Measurements from ENCODE around the gene PKP3.
"Not testable (repeated sequence)": the region's sequence is repeated elsewhere in the genome, so short reads cannot be mapped to it uniquely, and the experiment has no call there.

PKP3 gene

DNA sequence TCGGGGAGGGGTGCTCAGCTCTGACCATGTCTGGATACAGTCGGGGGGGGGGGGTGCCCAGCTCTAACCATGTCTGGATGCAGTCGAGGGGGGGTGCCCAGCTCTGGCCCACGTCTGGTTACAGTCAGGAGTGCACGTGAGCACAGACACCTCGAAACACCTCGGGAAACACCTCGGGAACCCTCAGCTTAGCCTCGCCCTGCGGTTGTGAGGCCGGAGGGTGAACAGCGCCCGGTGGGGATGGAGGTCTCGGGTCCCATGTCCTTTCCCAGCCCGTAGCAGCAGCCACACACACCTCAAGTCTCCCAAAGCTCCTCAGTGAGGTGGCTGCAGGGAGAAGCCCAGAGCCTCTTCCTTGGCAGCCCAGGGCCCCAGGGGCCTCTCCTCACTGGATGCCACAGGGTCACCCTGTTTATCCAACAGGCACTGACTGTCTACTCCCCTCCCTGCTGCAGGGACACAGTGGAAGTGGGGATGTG lies 18.7 kb downstream of the PKP3 start:
- DNase-seq (ENCODE audit: low read depth in 2 of 2) = no peak

DNA sequence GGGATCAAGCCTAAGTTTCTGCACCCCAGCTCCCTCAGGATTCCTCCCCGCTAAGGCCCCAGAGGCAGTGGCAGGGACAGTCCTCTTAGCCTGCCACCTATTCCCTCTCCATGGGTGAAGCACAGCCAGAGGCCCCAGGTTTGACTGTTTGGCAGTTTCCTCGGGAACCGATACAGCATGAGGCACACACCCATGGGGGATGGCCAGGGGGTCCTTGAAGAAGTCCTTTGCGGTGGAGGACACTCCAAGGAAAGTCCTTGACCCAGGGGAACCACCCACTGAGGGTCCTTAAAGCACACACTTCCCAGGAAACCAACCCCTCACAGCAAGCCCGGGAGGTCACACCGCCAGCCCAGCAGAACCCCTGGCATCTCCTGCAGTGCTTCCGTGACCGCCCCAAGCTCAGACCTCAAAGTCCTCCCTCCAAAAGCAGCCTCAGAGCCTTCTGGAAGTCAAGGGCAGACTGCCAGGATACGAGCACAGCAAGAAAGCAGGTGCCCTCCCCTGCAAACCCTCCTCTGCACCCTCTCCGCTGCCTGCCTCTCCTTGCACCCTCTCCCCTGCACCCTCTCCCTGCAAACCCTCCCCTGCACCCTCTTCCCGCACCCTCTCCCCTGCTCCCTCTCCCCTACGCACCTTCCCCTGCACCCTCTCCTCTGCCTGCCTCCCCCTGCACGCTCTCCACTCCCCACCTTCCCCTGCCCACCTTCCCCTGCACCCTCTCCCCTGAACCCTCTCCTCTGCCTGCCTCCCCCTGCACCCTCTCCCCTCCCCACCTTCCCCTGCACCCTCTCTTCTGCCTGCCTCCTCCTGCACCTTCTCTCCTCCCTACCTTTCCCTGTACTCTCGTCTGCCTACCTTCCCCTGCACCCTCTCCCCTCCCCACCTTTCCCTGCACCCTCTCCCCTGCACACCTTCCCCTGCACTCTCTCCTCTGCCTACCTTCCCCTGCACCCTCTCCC lies 19.4 kb downstream of the PKP3 start:
- DNase-seq (ENCODE audit: low read depth in 2 of 2) = no peak

DNA sequence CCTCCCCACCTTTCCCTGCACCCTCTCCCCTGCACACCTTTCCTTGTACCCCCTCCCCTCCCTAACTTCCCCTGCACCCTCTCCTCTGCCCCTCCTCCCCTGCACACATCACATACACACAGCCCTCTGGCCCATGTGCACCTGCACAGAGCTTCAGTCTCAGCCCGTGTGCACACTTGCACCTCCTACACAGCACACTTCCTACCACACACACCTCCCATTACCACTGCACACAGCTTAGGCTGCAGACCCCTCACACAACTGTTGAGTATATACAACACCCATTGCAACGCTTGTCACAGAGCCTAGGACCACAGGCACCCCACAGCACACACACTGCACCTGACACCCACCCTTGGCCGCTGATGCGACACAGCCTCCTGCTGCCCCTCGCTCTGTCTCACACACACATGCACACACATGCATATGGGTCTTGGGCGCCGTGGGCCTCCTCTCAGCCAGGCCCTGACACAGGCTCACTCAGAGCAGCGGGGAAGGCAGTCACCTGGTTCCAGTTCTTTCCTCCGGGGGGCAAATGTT lies 20.4 kb downstream of the PKP3 start:
- no peak for DNase-seq (ENCODE audit: low read depth in 2 of 2)

DNA sequence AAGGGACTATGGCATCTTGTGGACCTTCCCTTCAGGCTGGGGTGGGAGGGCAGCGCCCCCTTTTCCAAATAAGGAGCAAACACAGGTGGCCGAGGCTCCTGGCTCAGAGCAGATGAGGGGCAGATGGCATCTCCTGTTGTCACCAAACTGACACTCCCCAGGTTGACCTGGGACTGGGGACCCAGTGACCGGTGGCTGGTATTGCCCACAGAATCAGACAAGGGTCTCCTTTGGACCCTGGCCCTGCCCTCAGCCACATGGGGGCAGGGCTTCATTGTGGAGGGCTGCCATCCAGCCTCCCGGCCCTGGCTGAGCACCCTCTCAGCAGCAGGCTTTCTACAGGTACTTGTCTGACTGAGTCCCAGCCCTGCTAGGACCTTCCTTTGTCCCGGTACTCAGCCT lies 21.6 kb downstream of the PKP3 start:
- DNase-seq (ENCODE audit: low read depth in 2 of 2) = no peak

DNA sequence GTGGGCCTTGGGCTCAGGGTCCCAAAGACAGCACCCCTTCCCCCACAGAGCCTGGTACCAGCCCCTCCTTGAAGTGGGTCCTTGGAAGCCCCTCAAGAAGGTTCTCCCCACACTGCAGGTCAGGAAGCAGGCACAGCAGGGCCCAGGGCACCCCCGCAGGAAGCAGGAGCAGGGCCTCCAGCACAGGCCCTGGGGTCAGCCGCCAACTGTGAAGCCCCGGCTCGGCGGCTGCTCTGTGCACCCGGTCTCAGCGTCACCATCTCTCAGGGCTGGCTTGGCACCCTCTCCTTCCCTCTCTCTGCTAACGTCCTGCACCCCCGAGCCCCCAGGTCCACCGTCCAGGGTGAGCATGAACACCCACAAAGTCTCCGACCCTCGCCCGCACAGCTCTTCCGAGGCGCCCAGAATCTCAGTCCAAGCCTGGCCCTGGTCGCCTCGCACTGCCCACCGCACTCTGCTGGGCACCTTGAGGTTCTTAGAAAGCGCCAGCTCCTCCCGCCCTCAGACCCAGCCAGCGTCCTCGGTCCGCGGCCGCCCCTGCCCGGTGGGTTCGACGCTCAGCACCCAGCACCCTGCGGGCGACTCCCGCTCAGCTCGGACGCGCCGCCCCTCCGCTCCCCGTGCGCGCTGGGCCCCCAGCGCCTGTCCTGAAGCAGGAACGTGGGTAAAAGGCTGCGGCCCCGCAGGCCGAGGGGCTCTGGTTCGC lies 22.2 kb downstream of the PKP3 start:
- DNase-seq (ENCODE audit: low read depth in 2 of 2) = no peak

DNA sequence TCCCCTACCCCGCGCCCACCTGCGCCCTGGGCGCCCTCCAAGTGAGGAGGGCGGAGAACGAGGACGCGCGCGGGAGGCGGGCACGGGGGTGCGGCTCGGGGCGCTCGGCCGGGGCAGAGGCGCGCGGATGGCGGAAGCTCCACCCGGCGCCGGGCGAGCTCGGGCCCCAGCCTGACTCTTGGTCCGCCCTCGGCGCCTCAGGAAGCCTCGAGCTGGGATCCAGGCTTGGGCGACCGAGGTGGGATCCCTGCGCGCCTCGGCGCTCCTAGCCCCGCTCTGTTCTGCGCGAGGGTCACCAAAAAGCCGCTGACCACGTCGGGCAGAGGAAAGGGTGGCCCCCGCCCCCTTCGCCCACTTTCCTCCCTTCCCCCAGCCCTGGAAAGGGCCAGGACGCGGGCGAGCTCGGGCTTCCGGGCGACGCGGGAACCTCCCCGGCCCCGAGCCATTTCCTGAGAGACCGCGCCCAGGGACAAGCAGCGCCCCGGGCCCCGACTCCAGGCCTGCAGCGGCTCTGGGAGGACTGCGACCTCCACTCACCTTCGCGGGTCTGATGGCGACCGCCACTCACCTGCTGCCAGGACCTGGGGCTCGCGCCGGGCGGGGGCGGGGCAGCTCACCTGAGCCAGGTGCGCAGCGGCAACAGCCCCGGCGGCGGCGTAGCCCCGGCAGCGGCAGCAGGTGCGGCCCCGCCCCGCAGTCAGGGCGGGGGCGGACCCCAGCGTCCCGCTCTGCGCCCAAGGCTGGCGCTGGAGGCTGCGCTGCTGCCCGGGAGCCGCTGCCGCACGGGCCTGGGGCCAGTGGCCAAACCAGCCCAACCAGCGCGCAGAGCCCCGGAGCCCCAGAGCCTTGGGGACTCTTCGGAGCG lies 23.0 kb downstream of the PKP3 start:
- DNase-seq (ENCODE audit: low read depth in 2 of 2) = peak in 1 of 2 donors; percentile 53

DNA sequence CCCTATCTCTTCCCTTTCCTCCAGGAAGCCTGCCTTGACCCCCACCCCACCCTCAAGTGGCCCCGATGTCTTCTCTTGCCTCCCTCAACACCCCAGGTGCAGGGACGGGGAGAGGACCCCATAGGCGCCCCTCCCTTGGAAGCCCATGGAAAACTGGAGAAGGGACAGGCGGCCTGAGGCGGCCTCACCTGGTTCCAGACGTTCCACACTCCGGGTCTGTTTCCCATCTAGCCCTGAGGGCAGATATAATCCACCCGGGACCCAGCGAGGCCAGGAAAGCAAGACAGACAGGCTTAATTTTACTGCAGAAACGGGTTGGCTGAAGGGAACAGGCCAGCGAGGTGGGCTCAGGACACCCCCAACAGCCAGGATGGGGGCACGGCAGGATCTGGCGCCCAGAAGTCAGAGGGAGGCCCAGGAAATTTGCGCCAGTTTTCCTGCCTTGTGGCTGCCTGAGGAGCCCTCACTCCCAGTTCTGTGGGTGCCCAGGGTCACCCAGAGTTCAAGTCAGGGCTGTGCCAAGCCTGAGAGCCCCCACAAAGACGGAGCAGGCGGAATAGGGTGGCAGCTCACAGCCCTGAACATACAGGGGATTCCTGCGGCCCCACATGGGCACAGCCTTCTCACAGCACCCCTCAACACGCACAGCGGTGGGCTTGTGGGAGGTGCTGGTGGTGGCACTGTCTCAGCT lies 23.8 kb downstream of the PKP3 start:
- DNase-seq (ENCODE audit: low read depth in 2 of 2) = no peak

DNA sequence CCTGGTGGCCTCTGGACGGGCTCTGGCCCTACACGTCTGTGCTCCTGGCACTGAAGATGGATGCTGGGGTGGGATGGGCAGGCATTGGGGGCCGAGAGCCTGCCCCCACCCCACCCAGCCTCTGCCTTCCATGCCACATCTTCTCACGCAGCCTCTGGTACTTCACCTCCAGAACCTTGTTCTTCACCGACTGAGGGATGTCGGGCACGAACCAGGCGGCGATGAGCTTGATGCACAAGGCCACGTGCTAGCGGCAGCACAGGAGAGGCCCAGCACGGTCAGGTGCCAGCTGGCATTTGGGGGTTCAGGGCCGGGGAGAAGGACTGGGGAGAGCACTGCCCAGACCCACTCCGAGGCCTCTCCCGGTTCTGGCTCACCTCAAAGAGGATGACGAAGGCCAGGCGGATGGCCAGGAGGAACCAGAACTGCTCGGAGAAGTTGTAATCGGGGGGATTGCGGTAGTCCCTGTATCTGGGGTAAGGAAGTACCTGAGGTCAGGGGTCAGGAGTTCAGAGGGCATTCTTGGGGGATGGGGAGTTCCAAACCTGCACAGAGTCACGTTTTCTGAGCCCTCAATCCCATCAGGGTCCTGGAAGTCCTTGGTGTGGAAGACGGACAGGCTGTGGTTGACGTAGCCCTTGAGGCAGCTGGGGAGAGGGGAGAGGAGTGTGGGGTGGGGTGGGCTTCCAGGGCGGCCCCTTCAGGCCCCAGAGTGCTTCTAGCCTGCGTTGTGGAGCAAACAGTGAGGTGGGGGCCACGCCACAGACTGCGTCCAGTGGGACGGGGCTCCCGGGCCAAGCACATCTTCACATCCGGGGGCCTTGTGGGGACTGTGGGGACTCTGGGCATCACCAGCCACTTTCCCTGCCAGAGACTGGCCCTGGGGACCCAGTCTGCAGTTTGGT lies 24.6 kb downstream of the PKP3 start:
- DNase-seq (ENCODE audit: low read depth in 2 of 2) = no peak

DNA sequence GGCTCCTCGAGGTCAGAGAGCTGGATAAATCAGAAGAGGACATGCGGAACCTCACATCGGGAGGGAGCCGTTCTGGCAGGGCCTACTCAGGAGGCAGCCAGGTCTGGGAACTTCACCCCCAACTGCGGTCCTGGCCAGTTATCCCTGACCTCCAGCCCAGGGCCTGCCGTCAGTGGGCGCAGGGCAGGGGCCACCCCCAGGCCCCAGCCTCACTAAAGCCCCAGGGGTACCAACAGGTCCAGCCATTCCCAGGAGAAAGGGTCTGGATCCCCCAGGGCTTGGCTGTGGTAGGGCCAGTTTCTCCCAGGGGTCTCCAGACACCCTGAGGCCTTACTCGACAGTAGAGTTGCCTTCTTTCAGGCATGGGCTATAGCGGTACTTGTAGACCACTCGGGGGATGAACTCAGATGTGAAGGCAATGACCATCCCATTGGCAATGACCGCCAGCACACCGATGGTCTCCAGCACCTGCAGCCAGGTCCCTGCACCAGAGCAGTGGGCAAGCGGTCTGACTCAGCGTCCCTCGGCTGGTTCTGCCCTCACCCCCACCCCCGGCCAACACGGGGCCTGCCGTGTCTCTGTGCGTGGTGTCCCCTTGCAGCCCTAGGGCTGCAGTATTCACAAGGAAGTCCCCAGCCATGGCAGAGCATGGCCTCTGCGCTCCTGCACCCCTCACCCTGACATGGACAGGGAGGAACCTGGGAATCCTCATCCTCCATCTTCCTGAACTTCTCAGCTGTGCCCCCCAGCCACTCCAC lies 25.4 kb downstream of the PKP3 start:
- DNase-seq (ENCODE audit: low read depth in 2 of 2) = no peak

DNA sequence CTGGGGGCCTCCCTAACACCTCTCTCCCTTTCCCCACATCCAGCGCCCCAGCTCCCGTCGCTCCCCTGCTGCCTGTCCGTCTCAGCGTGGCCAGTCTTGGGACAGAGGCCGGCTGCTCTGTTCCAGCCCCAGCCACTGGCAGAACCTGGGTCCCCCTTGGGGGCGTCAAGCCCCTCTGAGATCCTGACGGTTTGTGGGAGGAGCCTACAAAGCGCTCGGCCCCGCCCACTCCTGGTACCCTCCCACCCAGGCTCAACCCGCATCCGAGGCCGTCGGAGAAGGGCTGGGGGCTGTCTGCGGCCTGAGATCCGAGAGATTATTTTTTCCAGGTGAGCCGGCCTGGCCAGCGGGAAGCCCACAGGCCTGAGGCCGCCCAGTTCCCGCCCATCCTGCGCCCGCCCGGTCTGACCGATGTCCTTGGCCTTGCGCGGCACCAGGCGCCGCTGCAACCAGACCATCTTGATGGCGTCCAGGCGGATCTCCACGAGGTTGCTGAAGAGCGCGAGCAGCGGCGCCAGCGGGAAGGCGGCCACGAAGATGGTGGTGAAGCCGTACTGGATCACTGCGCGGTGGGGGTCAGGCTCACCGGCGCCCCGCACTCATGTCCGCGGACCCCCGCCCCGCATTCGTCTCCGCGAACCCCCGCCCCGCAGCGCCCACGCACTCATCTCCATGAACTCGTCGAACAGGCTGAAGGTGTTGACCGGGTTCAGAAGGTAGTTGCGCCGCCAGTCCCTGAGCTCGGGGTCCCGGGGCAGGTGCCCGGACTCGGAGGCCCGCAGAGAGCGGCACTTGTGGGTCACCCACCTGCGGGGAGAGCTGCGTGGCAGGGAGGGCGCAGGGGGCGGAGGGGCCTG lies 26.3 kb downstream of the PKP3 start:
- DNase-seq (ENCODE audit: low read depth in 2 of 2) = no peak

DNA sequence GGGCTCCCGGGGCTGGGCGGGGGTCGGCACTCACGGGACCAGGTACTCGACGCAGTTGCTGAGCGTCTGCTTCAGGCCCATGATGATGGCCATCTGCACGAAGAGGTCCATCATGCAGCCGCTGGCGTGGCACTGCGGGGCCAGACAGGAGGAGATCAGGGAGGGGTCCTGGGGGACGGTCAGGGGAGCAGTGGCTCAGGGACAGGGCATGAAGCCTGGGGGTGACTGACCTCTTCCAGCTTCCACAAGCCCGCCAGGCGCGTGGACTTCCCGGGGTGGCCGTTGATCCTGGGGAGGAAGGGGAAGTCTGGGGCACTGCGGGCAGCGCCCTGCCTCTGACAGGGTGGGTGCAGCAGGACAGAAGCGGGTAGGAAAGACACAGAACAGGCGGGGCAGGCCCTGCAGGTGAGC lies 26.9 kb downstream of the PKP3 start:
- no peak for DNase-seq (ENCODE audit: low read depth in 2 of 2)

DNA sequence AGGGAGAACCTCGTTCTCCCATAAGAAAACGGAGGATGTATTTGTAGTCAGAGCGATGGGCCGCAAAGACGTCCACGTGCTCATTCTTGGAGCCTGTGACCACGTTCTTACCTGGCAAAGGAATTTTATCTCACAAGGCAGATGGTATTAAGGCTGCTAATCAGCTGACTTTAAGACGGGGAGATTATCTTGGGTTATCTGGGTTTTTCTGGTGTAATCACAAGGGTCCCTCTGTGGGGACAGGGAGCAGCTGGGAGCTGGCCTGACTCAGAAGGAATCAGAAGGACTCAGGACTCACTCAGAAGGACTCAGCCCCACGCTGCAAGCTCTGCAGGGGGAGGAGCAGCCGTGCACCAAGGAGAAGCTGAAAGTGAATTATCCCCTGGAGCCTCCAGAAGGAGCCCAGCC lies 28.2 kb downstream of the PKP3 start:
- no peak for DNase-seq (ENCODE audit: low read depth in 2 of 2)

DNA sequence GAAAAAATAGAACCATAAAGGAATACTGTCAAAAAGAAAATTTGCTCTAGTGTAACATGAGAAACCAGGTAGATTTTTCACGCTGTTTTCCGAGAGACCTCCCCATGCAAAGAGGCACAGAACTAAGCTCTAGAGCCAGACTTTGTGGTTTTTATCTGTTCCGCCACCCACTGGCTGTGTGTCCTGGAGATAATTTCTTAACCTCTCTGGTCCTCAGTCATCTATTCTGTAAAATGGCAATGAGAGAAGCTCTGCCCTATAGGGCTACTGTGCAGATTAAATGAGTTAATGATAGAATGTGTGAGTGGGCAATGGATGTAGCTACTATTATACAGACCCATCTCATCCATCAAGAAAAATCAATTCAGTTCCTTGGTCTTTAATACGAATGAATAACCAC lies 30.2 kb downstream of the PKP3 start:
- DNase-seq (ENCODE audit: low read depth in 2 of 2) = no peak

DNA sequence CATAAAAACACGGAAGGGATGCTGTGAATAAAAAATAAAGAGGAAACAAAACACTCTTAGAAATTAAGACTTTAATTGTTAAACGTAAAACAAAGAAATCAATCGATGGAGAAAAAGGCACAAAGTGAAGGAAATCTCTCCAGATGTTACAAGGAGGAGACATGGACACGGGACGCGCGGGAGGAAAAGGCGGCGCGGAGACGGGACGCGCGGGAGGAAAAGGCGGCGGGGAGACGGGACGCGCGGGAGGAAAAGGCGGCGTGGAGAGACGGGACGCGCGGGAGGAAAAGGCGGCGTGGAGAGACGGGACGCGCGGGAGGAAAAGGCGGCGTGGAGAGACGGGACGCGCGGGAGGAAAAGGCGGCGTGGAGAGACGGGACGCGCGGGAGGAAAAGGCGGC lies 30.8 kb downstream of the PKP3 start:
- not testable (repeated sequence) for DNase-seq (ENCODE audit: low read depth in 2 of 2)

DNA sequence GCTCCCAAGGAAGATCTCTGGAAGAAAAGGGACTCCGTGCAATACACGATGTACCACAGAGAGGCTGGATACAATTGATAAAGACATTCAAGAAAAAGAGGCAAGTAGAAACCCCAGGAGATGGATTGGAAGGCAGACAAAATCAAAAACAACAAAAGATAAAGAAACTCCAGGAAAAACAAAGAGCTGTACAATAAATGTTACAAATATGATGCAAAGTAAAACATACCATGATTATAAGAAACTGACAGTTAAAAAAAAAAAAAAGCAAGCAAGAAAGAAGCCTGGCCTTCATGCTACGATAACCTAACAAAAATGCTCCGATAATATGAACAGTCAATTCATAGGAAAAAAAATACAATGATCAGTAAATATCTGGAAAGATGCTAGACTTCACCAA lies 31.3 kb downstream of the PKP3 start:
- DNase-seq (ENCODE audit: low read depth in 2 of 2) = no peak

DNA sequence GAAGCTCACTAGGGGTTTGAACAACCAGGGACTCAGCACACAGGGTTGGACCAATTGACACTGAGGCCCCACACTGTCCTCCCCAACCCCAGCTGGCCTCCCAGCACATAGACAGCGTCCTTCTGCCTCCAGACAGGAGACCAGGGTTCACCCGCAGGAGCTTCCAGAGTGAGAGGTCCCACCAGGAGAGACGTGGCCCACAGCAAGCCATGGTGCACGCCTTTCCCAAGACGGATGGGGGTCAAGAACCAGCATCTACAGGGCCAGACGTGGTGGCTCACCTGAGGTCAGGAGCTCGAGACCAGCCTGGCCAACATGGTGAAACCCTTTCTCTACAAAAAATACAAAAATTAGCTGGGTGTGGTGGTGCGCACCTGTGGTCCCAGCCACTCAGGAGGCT lies 32.8 kb downstream of the PKP3 start:
- no peak for DNase-seq (ENCODE audit: low read depth in 2 of 2)

DNA sequence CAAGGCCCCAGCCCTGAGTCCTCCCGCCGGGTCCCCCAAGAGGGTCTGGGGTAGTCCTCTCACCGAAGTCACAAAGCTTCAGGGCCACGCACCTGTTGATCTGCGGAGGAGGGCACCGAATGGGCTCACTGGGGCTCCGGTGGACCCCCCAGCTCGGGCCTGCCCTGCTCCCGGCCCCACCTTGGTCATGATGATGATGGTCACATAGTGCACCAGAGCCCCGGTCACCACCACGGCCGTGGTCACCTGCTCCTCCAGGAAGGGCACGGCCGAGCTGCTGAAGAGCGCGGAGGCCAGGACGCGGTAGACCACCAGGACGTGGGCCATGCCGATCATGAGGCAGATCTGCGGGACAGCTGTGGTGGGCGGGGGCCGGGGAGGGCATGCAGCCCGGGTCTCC lies 34.3 kb downstream of the PKP3 start:
- no peak for DNase-seq (ENCODE audit: low read depth in 2 of 2)

DNA sequence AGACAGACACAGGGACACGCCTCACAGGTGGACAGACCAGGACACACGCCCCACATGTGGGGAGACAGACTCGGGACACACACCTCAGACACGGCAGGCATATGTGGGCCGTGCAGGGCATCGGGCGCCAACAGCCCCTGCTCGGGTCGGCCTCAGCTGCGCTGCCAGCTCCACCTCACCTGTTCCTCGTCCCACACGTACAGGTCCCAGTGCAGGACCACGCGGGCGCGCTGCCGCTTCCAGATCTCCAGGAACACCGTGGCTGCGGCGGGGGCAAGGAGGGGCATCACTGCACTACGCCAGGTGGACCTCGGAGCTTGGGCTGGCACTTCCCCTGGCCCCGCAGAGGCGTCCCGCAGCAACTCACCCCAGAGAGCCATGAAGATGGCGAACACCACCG lies 35.4 kb downstream of the PKP3 start:
- no peak for DNase-seq (ENCODE audit: low read depth in 2 of 2)
